HL-60 (cell line): ENCODE measurements around the gene FAM184A.

ENCODE experiments used
- DNase-seq, 2 experiments: peaks; one replicate each; pipeline ENCODE4 v3.0.0-alpha.2; 2010 to 2020; ENCODE audit warnings: low read depth in 1 of 2, low spot score in 1 of 2
- H3K27ac ChIP-seq: fragments of 250-450 bp; sonication (Bioruptor Pico); replicated peaks from 2 replicates; pipeline ENCODE4 v1.5.1; 2020; ENCODE audit warnings: mild to moderate bottlenecking, moderate library complexity
- H3K27me3 ChIP-seq: fragments of 250-450 bp; sonication (Bioruptor Pico); 2 replicates; pipeline ENCODE4 v1.5.1; 2021; ENCODE audit warnings: mild to moderate bottlenecking, moderate library complexity; ENCODE audit not compliant: insufficient read depth, poor library complexity, severe bottlenecking
- H3K4me3 ChIP-seq: replicated peaks from 2 replicates; pipeline ENCODE4 v1.5.1; 2011; ENCODE audit warnings: mild to moderate bottlenecking, control low read depth, low read length; ENCODE audit not compliant: insufficient read depth
- CTCF ChIP-seq: IDR thresholded peaks from one replicate; pipeline ENCODE4 v1.5.1; 2011; ENCODE audit warnings: low read length, control low read depth, inconsistent platforms; ENCODE audit not compliant: insufficient read depth
- GABPA ChIP-seq: IDR thresholded peaks from 2 replicates; pipeline ENCODE4 v1.6.1; 2012; ENCODE audit warnings: low read depth
- POLR2AphosphoS5 ChIP-seq: IDR thresholded peaks from 2 replicates; pipeline ENCODE4 v1.6.1; 2012; ENCODE audit warnings: low read depth
- REST ChIP-seq: IDR thresholded peaks from 2 replicates; pipeline ENCODE4 v1.6.1; 2012; ENCODE audit warnings: low read depth; ENCODE audit not compliant: insufficient replicate concordance
- SPI1 ChIP-seq: IDR thresholded peaks from 2 replicates; pipeline ENCODE4 v1.6.1; 2012; ENCODE audit warnings: low read depth, mild to moderate bottlenecking, borderline replicate concordance

Gene FAM184A

GRCh38 chr6:119052292-119052889 is 26.1 kb downstream of the FAM184A start:
- no peak for TF ChIP-seq REST
- no peak for TF ChIP-seq SPI1
- no peak for TF ChIP-seq GABPA
- no peak for TF ChIP-seq CTCF
- no peak for TF ChIP-seq POLR2AphosphoS5
- Histone ChIP-seq H3K4me3 (no peak overlapping the region), H3K27ac (no peak overlapping the region), H3K27me3 (peaks cover 2% of the 10 kb centered on the region)
- no peak for DNase-seq

GRCh38 chr6:119044255-119044654 is 34.2 kb downstream of the FAM184A start:
- Histone ChIP-seq H3K4me3 (no peak overlapping the region), H3K27ac (no peak overlapping the region), H3K27me3 (peaks cover 2% of the 10 kb centered on the region)
- no peak for DNase-seq
- TF ChIP-seq CTCF (no peak), GABPA (no peak), SPI1 (no peak), REST (no peak), POLR2AphosphoS5 (no peak)

- DNase-seq = no peak
- H3K4me3 ChIP-seq = no peak overlapping the region
- H3K27me3 ChIP-seq = peaks cover 2% of the 10 kb centered on the region
- TF ChIP-seq SPI1 (no peak), REST (no peak), GABPA (no peak), CTCF (no peak), POLR2AphosphoS5 (no peak)
- no peak overlapping the region for H3K27ac ChIP-seq
These were observed 34.7 kb downstream of the FAM184A start for GRCh38 chr6:119043783-119044182.
